ENCODE measurements around the gene HCK.

DNA sequence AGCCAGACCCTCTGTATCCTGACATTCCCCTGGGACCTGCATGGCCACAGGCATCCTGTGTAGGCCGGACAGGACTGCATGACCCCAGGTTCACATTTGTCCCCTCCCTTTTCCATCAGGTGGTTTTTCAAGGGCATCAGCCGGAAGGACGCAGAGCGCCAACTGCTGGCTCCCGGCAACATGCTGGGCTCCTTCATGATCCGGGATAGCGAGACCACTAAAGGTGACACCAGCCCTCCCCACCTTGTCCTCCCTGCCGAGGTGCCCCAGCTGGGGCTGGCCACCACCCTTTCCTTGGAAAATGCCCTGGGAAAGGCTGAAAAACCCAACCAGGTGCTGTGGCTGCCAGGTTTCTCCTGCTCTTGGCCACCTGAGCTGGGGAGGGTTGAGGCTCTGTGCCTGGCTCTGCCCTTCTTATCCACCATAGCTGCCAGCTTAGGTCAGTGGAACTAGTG, 27.6 kb downstream of the HCK start:
- TF ChIP-seq, protein P1, sequence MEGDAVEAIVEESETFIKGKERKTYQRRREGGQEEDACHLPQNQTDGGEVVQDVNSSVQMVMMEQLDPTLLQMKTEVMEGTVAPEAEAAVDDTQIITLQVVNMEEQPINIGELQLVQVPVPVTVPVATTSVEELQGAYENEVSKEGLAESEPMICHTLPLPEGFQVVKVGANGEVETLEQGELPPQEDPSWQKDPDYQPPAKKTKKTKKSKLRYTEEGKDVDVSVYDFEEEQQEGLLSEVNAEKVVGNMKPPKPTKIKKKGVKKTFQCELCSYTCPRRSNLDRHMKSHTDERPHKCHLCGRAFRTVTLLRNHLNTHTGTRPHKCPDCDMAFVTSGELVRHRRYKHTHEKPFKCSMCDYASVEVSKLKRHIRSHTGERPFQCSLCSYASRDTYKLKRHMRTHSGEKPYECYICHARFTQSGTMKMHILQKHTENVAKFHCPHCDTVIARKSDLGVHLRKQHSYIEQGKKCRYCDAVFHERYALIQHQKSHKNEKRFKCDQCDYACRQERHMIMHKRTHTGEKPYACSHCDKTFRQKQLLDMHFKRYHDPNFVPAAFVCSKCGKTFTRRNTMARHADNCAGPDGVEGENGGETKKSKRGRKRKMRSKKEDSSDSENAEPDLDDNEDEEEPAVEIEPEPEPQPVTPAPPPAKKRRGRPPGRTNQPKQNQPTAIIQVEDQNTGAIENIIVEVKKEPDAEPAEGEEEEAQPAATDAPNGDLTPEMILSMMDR (conservative IDR thresholded peaks at IDR 0.05), result no peak
- no peak for TF ChIP-seq ZFX (IDR thresholded peaks at IDR 0.05)

Measured in C4-2B (cell line).